Upper lobe of left lung (tissue), 4 donors: Measurements from ENCODE around the gene CASD1.

ENCODE experiments used
- CTCF ChIP-seq, 6 experiments: fragments of 450-650 bp in 4 of 6; fragments of 200-600 bp in 2 of 6; sonication (generic) in 2 of 6; IDR thresholded peaks; one replicate each; pipeline ENCODE4 v1.5.1; 2016 to 2019; ENCODE audit warnings: antibody characterized with exemption in 6 of 6
- EP300 ChIP-seq, 4 donors: sonication (generic); formaldehyde crosslinking; IDR thresholded peaks; one replicate each; pipeline ENCODE4 v1.5.1; 2017; ENCODE audit warnings: antibody characterized with exemption in 4 of 4, control low read depth in 2 of 4
- POLR2A ChIP-seq, 4 donors: fragments of 450-650 bp; IDR thresholded peaks; one replicate each; pipeline ENCODE4 v1.5.1; 2016 to 2017; ENCODE audit warnings: antibody characterized with exemption in 4 of 4, mild to moderate bottlenecking in 2 of 4
- POLR2AphosphoS5 ChIP-seq, 2 donors: sonication (generic); formaldehyde crosslinking; IDR thresholded peaks; one replicate each; pipeline ENCODE4 v1.5.1; 2017; ENCODE audit warnings: antibody characterized with exemption in 2 of 2

GRCh38 chr7:94512735-94513564, 3.3 kb downstream of the CASD1 start:
- TF ChIP-seq EP300 (IDR thresholded peaks at IDR 0.05) (no peak), CTCF (IDR thresholded peaks at IDR 0.05) (no peak), POLR2AphosphoS5 (IDR thresholded peaks at IDR 0.05) (no peak), POLR2A (IDR thresholded peaks at IDR 0.05) (no peak)
